ENCODE data around the gene PRPF31.

The PRPF31 gene

GRCh38 chr19:54133957-54134590, 18.5 kb downstream of the PRPF31 start:
- no peak for TF ChIP-seq POLR2AphosphoS5 (IDR thresholded peaks at IDR 0.05; ENCODE audit: low read depth)
- no peak for TF ChIP-seq CTCF (IDR thresholded peaks at IDR 0.05; ENCODE audit: insufficient read depth, low read length)
- DNase-seq (ENCODE audit: low read depth in 1 of 2, low spot score in 1 of 2): no peak
- H3K27ac ChIP-seq (replicated peaks): no peak overlapping the region
- H3K27me3 ChIP-seq (ENCODE audit: insufficient read depth, poor library complexity, severe bottlenecking): no peaks in the 10 kb centered on the region
- no peak overlapping the region for H3K4me3 ChIP-seq (replicated peaks; ENCODE audit: insufficient read depth, low read length)

GRCh38 chr19:54136086-54136863, 20.7 kb downstream of the PRPF31 start:
- peak overlapping the region; percentile 47 for H3K27ac ChIP-seq (replicated peaks)
- peak overlapping the region; percentile 47 for H3K4me3 ChIP-seq (replicated peaks; ENCODE audit: insufficient read depth, low read length)
- no peaks in the 10 kb centered on the region for H3K27me3 ChIP-seq (ENCODE audit: insufficient read depth, poor library complexity, severe bottlenecking)
- no peak for DNase-seq (ENCODE audit: low read depth in 1 of 2, low spot score in 1 of 2)
- TF ChIP-seq SPI1 (IDR thresholded peaks at IDR 0.05; ENCODE audit: borderline replicate concordance, low read depth) (no peak), POLR2AphosphoS5 (IDR thresholded peaks at IDR 0.05; ENCODE audit: low read depth) (no peak), GABPA (IDR thresholded peaks at IDR 0.05; ENCODE audit: low read depth) (no peak)

- peak; percentile 100 for DNase-seq (ENCODE audit: low read depth in 1 of 2, low spot score in 1 of 2)
- H3K4me3 ChIP-seq (replicated peaks; ENCODE audit: insufficient read depth, low read length): peak overlapping the region; percentile 47
- no peak for TF ChIP-seq CTCF (IDR thresholded peaks at IDR 0.05; ENCODE audit: insufficient read depth, low read length)
- TF ChIP-seq SPI1 (IDR thresholded peaks at IDR 0.05; ENCODE audit: borderline replicate concordance, low read depth): no peak; the same call in 1 of the 2 replicates
- TF ChIP-seq REST (IDR thresholded peaks at IDR 0.05; ENCODE audit: insufficient replicate concordance, low read depth): no peak
- TF ChIP-seq POLR2AphosphoS5 (IDR thresholded peaks at IDR 0.05; ENCODE audit: low read depth): peak; percentile 13
- H3K27me3 ChIP-seq (ENCODE audit: insufficient read depth, poor library complexity, severe bottlenecking): no peaks in the 10 kb centered on the region
- H3K27ac ChIP-seq (replicated peaks): peak overlapping the region; percentile 94
These were observed 21.5 kb downstream of the PRPF31 start for GRCh38 chr19:54136864-54137698.

- H3K27ac ChIP-seq (replicated peaks): peak within 1 kb of the TSS; percentile 94
- H3K27me3 ChIP-seq (ENCODE audit: insufficient read depth, poor library complexity, severe bottlenecking): no peaks in the 10 kb centered on the region
- H3K4me3 ChIP-seq (replicated peaks; ENCODE audit: insufficient read depth, low read length): peak within 1 kb of the TSS; percentile 78
- DNase-seq (ENCODE audit: low read depth in 1 of 2, low spot score in 1 of 2): no peak
- TF ChIP-seq CTCF (IDR thresholded peaks at IDR 0.05; ENCODE audit: insufficient read depth, low read length): no peak
- peak; percentile 69; the same call in 1 of the 2 replicates for TF ChIP-seq POLR2AphosphoS5 (IDR thresholded peaks at IDR 0.05; ENCODE audit: low read depth)
These were observed 22.3 kb downstream of the PRPF31 start, which contains the start of gene CNOT3 for GRCh38 chr19:54137699-54138488. TSS of gene CNOT3 (plus strand) at chr19:54137762. CDS start at chr19:54142979, 5,217 bp downstream.

Measured in HL-60 (cell line).